SK-N-SH (cell line): Measurements from ENCODE around the gene UGT1A10. TPM values are rescaled to one million over a fixed set of nuclear protein-coding genes. Genes with fewer than 3 reads are reported as not detected.

Source experiments
- CTCF ChIA-PET: fragments of 300-600, 350-600 bp; formaldehyde crosslinking; extraction: SDS; loops from one replicate; lab custom pipeline; 2021; lab: Yijun Ruan, JAX
- POLR2A ChIA-PET: fragments of 350-600 bp; sonication (Branson Sonifier 250); formaldehyde crosslinking; extraction: SDS; loops from one replicate; lab custom pipeline; 2020; ENCODE audit warnings: antibody characterized with exemption, inconsistent platforms; lab: Yijun Ruan, JAX
- DNase-seq: peaks from one replicate; pipeline ENCODE4 v3.0.0; 2012
- H2AFZ ChIP-seq: fragments of 200-600 bp; sonication (generic); 2 replicates; pipeline ENCODE4 v1.8.1; 2016; ENCODE audit warnings: antibody characterized with exemption, mild to moderate bottlenecking, low read depth
- H3F3A ChIP-seq: fragments of 200-600 bp; sonication (generic); replicated peaks from 2 replicates; pipeline ENCODE3; 2016; ENCODE audit warnings: antibody characterized with exemption, mild to moderate bottlenecking; ENCODE audit not compliant: insufficient read depth
- H3K27ac ChIP-seq, 2 experiments: fragments of 200-500 bp in 1 of 2; fragments of 200-600 bp in 1 of 2; sonication (Bioruptor generic) in 1 of 2; sonication (generic), shearing (Covaris generic) in 1 of 2; 2 replicates each; pipeline versions ENCODE4 v1.5.1 to v1.6.1; 2014 to 2016; ENCODE audit warnings: low read depth in 2 of 2, inconsistent platforms in 1 of 2, low read length in 1 of 2, mild to moderate bottlenecking in 1 of 2, mixed read lengths in 1 of 2
- H3K27me3 ChIP-seq: fragments of 200-600 bp; sonication (generic), shearing (Covaris generic); 2 replicates; pipeline ENCODE4 v1.6.1; 2016; ENCODE audit warnings: mixed run types; ENCODE audit not compliant: insufficient read depth
- H3K36me3 ChIP-seq, 2 experiments: fragments of 200-500 bp in 1 of 2; fragments of 200-600 bp in 1 of 2; sonication (Bioruptor generic) in 1 of 2; sonication (generic) in 1 of 2; replicated peaks in 1 of 2; 2 replicates each; pipeline versions ENCODE3 to v1.5.1; 2014 to 2016; ENCODE audit warnings: low read length in 1 of 2, mild to moderate bottlenecking in 1 of 2; ENCODE audit not compliant: insufficient read depth in 2 of 2, control insufficient read depth in 1 of 2
- H3K4me1 ChIP-seq, 2 experiments: fragments of 200-500 bp in 1 of 2; fragments of 200-600 bp in 1 of 2; sonication (Bioruptor generic) in 1 of 2; sonication (generic), shearing (Covaris generic) in 1 of 2; 2 replicates each; pipeline versions ENCODE4 v1.5.1 to v1.6.1; 2014 to 2016; ENCODE audit warnings: low read depth in 1 of 2, low read length in 1 of 2, mixed run types in 1 of 2; ENCODE audit not compliant: insufficient read depth in 2 of 2, control insufficient read depth in 1 of 2
- H3K4me2 ChIP-seq: fragments of 200-600 bp; sonication (generic), shearing (Covaris generic); 2 replicates; pipeline ENCODE4 v1.6.1; 2017; ENCODE audit warnings: mixed run types
- H3K4me3 ChIP-seq, 2 experiments: fragments of 200-500 bp in 1 of 2; fragments of 200-600 bp in 1 of 2; sonication (Bioruptor generic) in 1 of 2; sonication (generic), shearing (Covaris generic) in 1 of 2; 2 replicates each; pipeline versions ENCODE4 v1.5.1 to v1.8.1; 2014 to 2016; ENCODE audit warnings: low read depth in 2 of 2, inconsistent platforms in 1 of 2, low read length in 1 of 2, mild to moderate bottlenecking in 1 of 2, mixed read lengths in 1 of 2, moderate library complexity in 1 of 2
- H3K79me2 ChIP-seq: fragments of 200-600 bp; sonication (generic); 2 replicates; pipeline ENCODE4 v1.8.1; 2017; ENCODE audit warnings: mild to moderate bottlenecking; ENCODE audit not compliant: insufficient read depth
- H3K9ac ChIP-seq: fragments of 200-600 bp; sonication (generic); 2 replicates; pipeline ENCODE4 v1.6.1; 2017; ENCODE audit warnings: mixed run types
- H3K9me2 ChIP-seq: fragments of 200-600 bp; sonication (generic); 2 replicates; pipeline ENCODE4 v1.6.1; 2017; ENCODE audit warnings: mixed run types
- H3K9me3 ChIP-seq: fragments of 200-600 bp; sonication (generic); 2 replicates; pipeline ENCODE4 v1.6.1; 2017; ENCODE audit warnings: mixed run types, mild to moderate bottlenecking, moderate library complexity
- H4K20me1 ChIP-seq: fragments of 200-600 bp; sonication (generic); 2 replicates; pipeline ENCODE4 v1.6.1; 2017; ENCODE audit warnings: mild to moderate bottlenecking, mixed run types; ENCODE audit not compliant: insufficient read depth
- MEF2A ChIP-seq: IDR thresholded peaks from 2 replicates; pipeline ENCODE4 v1.4.0; 2012; ENCODE audit warnings: low read depth, borderline replicate concordance
- NFIC ChIP-seq: IDR thresholded peaks from 2 replicates; pipeline ENCODE4 v1.4.0; 2012; ENCODE audit warnings: borderline replicate concordance
- RAD21 ChIP-seq: IDR thresholded peaks from 2 replicates; pipeline ENCODE4 v1.6.1; 2012; ENCODE audit warnings: mild to moderate bottlenecking, low read length
- WGBS: methylation state at CpG from one replicate; pipeline ENCODE4 v1.1.6; 2017; ENCODE audit warnings: low lambda C conversion rate; 5-methylcytosine and 5-hydroxymethylcytosine counted together
- polyA plus RNA-seq, 3 experiments: library from polyadenylated mRNA; depleted of rRNA; stranded (reverse); fragments of >200 nt; gene quantifications; 2 replicates each; pipeline ENCODE4 v1.2.3, GENCODE V29; 2012
- TF ChIP-seq, protein P1 (sequence below): IDR thresholded peaks from 2 replicates; pipeline ENCODE4 v1.6.1; 2012; ENCODE audit warnings: mild to moderate bottlenecking, low read depth, low read length, moderate library complexity
- TF ChIP-seq, protein P2 (sequence below): fragments of 150-350 bp; IDR thresholded peaks from 2 replicates; pipeline ENCODE4 v1.6.1; 2017; ENCODE audit warnings: antibody characterized with exemption, low read length, low read depth, borderline replicate concordance
- TF ChIP-seq, protein P3 (sequence below): IDR thresholded peaks from 2 replicates; pipeline ENCODE4 v1.4.0; 2012; ENCODE audit warnings: low read depth
- TF ChIP-seq, protein P4 (sequence below): fragments of 200-600 bp; sonication (generic); IDR thresholded peaks from 2 replicates; pipeline ENCODE4 v1.6.1; 2017; ENCODE audit warnings: antibody characterized with exemption, mild to moderate bottlenecking, moderate library complexity

The UGT1A10 gene
- polyA plus RNA-seq, 1 of the 3 experiments (the other 2 are of a cell fraction) = not detected

DNA sequence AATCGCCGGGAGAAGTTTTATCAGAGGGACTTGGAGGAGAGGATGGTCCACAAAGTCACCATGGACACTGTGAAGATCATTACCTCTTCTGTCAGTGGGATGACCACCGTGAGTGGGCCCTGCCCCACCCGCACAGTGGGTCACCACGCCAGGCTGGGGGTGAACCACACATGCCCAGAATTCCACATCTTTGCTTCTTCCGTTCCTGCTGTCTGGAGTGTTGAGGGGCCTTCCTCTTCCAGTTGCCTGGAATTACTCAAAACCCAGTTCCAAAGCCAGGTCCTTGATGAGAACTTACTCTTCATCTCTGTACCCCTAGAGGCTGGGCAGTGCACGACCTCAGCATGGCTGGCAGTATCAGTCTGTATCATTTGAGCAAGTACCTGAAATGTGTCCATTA lies 164.0 kb downstream of the UGT1A10 start (continued):
- TF ChIP-seq, protein P1, sequence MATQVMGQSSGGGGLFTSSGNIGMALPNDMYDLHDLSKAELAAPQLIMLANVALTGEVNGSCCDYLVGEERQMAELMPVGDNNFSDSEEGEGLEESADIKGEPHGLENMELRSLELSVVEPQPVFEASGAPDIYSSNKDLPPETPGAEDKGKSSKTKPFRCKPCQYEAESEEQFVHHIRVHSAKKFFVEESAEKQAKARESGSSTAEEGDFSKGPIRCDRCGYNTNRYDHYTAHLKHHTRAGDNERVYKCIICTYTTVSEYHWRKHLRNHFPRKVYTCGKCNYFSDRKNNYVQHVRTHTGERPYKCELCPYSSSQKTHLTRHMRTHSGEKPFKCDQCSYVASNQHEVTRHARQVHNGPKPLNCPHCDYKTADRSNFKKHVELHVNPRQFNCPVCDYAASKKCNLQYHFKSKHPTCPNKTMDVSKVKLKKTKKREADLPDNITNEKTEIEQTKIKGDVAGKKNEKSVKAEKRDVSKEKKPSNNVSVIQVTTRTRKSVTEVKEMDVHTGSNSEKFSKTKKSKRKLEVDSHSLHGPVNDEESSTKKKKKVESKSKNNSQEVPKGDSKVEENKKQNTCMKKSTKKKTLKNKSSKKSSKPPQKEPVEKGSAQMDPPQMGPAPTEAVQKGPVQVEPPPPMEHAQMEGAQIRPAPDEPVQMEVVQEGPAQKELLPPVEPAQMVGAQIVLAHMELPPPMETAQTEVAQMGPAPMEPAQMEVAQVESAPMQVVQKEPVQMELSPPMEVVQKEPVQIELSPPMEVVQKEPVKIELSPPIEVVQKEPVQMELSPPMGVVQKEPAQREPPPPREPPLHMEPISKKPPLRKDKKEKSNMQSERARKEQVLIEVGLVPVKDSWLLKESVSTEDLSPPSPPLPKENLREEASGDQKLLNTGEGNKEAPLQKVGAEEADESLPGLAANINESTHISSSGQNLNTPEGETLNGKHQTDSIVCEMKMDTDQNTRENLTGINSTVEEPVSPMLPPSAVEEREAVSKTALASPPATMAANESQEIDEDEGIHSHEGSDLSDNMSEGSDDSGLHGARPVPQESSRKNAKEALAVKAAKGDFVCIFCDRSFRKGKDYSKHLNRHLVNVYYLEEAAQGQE = no peak
- TF ChIP-seq RAD21 = no peak
- no peak for TF ChIP-seq NFIC
- TF ChIP-seq, all 33 proteins: peak for 0

DNA sequence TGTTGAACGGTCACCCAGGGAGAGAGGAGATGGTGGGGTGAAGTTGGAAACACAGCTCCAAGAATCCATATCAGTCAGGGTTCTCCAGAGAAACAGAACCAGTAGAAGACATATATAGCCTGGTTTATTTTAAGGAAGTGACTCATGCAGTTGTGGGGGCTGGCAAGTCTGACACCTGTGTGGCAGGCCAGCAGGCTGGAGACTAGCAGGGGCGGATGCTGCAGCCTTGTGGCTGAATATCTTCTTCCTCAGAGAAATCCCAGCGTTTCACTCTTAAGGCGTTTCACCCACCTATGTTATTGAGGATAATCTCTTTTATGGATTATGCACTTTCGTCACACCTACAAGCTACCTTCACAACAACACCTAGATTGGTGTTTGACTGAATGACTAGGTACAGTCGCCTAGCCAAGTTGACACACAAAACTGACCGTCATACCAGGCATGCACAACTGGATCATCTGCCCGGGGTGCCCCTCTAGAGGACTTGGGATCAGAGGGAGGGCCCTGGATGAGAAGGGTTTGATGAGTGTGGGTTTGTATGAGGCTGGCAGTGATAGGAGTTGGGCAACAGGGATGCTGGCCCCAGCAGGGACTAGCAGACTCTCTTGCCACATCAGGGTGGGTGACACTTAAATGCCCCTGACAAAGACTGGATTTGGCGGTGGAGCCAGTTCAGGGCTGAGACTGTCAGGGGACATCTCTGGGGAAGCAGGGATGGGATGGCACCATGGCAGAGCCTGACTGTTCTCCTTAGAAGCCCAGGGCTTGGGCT lies 165.3 kb downstream of the UGT1A10 start:
- Histone ChIP-seq H3K36me3 (no peaks in the 10 kb centered on the region), H4K20me1 (no peaks in the 10 kb centered on the region), H3K9ac (no peak overlapping the region), H3K9me2 (no peaks in the 10 kb centered on the region), H3K4me3 (no peak overlapping the region), H2AFZ (no peak overlapping the region), H3K79me2 (no peaks in the 10 kb centered on the region), H3F3A (no peaks in the 10 kb centered on the region), H3K27me3 (no peaks in the 10 kb centered on the region), H3K4me1 (no peaks in the 10 kb centered on the region), H3K27ac (no peak overlapping the region), H3K9me3 (no peaks in the 10 kb centered on the region; the same call in 1 of the 2 replicates), H3K4me2 (no peak overlapping the region)
- ChIA-PET POLR2A (no interaction called here), CTCF (no interaction called here)
- TF ChIP-seq, protein P2, sequence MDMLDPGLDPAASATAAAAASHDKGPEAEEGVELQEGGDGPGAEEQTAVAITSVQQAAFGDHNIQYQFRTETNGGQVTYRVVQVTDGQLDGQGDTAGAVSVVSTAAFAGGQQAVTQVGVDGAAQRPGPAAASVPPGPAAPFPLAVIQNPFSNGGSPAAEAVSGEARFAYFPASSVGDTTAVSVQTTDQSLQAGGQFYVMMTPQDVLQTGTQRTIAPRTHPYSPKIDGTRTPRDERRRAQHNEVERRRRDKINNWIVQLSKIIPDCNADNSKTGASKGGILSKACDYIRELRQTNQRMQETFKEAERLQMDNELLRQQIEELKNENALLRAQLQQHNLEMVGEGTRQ = no peak
- TF ChIP-seq, protein P3, sequence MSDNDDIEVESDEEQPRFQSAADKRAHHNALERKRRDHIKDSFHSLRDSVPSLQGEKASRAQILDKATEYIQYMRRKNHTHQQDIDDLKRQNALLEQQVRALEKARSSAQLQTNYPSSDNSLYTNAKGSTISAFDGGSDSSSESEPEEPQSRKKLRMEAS = no peak
- TF ChIP-seq MEF2A = 0 out of 2 replicates have a peak, but pooled peaks have one; percentile 13
- TF ChIP-seq, protein P4, sequence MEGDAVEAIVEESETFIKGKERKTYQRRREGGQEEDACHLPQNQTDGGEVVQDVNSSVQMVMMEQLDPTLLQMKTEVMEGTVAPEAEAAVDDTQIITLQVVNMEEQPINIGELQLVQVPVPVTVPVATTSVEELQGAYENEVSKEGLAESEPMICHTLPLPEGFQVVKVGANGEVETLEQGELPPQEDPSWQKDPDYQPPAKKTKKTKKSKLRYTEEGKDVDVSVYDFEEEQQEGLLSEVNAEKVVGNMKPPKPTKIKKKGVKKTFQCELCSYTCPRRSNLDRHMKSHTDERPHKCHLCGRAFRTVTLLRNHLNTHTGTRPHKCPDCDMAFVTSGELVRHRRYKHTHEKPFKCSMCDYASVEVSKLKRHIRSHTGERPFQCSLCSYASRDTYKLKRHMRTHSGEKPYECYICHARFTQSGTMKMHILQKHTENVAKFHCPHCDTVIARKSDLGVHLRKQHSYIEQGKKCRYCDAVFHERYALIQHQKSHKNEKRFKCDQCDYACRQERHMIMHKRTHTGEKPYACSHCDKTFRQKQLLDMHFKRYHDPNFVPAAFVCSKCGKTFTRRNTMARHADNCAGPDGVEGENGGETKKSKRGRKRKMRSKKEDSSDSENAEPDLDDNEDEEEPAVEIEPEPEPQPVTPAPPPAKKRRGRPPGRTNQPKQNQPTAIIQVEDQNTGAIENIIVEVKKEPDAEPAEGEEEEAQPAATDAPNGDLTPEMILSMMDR = no peak
- DNase-seq = no peak
- 71% methylated on average over 6 of the region's 9 CpGs for WGBS
